Hypothalamus (tissue), 51 donors: ENCODE data around the gene RAB44.
"Not testable (repeated sequence)": the region's sequence is repeated elsewhere in the genome, so short reads cannot be mapped to it uniquely, and the experiment has no call there.

Experiments used
- DNase-seq, 51 donors: peaks; one replicate each; lab custom pipeline; 2025; lab: John Stamatoyannopoulos, UW

The RAB44 gene

GRCh38 chr6:36703982-36704381, 6.4 kb downstream of the RAB44 start:
- no peak for DNase-seq

DNA sequence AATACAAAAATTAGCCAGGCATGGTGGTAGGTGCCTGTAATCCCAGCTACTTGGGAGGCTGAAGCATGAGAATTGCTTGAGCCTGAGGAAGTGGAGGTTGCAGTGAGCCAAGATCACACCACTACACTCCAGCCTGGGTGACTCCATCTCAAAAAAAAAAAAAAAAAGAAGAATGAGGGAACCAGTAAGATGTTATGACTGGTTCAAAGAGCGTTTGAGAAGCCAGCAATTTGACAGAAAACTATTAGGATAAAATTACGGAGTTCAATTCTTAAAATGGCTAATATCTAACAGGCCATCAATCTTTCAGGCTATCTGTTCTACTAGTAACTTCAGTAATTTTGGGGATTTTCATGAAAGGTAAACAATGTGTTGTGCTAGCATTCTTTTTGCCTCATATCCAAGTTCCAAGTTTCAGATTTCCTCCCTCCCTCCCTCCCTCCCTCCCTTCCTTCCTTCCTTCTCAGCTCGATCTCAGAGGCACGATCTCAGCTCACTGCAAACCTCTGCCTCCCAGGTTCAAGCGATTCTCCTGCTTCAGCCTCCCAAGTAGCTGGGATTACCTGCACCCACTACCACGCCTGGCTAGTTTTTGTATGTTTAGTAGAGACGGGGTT, 7.4 kb downstream of the RAB44 start:
- DNase-seq, result not testable (repeated sequence)

DNA sequence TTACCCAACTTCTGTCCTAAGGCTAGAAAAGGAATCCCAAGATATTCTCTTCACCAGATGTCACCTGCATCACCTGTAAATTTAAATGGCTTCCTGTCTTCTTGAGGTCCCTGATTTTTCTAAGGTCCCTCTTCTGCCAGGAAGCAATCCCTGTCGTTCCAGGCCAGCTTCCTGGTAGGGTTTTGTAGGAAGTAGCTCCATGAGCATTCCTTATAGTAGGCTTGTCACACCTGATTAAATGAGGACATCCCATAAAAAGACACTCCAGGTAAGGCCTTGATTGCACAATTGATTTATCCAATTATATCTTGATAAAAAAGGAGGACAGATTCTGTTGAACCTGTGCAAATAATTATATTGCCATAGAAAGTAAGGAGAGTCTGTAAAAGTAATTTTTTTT, 8.7 kb downstream of the RAB44 start:
- no peak for DNase-seq

DNA sequence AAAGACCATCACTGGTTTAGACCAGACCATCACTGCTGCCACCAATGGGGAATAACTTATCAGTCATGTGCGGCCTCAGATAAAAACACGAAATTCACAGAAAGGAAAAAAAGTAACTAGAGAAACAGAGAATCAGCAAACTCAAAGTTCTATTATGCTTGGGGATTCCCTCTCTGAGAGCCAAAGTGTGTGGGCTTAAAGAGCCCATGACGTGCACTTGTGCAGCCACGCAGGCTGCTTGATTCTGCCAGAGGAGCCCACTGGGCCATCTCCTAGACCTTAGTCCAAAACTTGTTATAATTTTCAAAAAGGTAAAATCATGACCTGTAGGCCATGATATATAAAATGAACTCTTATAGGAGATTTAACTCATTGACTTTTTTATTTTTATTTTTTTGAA, 15.2 kb downstream of the RAB44 start:
- no peak for DNase-seq

GRCh38 chr6:36713846-36714245, 16.2 kb downstream of the RAB44 start:
- DNase-seq, result no peak

DNA sequence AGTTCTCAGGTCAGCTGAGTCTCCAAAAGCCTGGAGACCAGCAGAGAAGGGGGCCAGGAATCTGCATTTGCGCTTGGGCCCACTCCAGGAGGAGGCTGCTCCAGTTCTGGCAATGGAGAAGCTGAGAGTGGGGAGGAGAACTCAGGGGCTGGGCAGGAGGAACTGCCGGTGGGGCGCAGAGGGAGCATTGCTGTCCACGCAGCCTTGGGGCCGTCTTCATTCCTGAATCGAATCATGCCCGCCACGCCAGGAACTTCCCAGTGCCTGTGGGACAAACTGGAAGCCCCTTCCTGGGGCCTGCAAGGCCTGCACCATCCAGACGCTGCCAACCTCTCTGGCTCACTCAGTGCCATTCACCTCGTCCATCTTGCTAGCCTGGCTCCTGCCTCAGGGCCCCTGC, 16.9 kb downstream of the RAB44 start:
- DNase-seq, result no peak

- no peak for DNase-seq
Observed at GRCh38 chr6:36715469-36715868, 17.8 kb downstream of the RAB44 start.

- no peak for DNase-seq
Observed at GRCh38 chr6:36716476-36717093, 19.0 kb downstream of the RAB44 start.

DNA sequence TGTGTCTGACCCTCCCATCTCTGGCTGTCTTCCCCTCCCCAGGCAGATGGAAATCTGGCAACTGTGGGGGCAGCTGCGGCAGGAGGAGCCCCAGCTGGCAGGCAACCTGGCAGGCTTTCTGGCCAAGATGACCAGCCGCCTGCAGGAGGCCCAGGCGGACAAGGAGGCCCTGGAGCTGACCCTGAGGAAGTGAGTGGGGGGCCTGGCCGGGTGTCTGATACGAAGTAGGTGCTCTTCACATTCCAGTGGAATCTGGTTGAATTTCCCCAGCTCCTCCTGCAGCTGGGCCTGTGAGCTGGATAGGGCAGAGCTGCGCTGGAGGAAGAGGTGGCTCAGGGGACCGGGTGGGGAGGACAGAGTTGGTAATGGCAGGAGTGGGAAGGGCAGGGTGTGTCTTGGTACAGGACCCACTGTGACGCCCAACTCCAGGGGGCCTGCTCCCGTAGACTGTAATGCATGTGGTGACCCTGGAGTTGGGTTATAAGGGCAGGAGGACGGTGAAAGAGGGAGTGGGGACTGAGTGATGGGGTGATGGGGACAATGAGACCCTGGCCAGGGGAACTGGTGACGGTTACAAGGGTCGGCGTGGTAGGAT, 19.7 kb downstream of the RAB44 start:
- no peak for DNase-seq

DNA sequence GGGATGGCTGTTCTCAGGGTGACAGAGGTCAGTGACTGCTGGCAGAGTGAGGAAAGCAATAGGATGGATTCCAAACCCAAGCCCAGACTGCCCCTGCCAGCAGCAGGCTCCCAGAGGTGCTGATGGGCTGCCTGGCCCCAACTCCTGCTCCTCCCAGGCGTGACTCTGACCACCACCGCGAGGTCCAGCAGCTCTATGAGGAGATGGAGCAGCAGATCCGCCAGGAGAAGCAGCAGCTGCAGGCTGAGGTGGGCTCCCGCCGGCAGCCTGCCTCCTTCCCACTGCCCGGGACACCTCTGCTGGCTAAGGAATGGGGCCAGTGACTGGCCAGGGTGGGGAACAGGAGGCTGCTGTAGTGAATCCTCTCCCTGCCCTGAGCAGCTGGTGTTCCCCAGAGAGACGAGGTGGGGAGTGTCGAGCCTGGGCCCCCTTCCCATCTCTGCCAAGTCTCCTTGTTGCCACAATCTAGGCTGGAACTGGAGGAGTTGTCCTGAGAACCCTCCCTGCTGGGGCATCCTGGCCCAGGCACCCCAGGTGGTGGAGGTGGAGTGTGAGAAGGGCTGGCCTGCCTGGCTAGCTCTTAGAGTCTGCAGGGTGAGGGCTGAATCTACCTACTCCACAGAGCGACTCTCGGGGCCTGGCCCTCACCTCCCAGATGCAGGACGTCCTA, 20.4 kb downstream of the RAB44 start:
- no peak for DNase-seq

DNA sequence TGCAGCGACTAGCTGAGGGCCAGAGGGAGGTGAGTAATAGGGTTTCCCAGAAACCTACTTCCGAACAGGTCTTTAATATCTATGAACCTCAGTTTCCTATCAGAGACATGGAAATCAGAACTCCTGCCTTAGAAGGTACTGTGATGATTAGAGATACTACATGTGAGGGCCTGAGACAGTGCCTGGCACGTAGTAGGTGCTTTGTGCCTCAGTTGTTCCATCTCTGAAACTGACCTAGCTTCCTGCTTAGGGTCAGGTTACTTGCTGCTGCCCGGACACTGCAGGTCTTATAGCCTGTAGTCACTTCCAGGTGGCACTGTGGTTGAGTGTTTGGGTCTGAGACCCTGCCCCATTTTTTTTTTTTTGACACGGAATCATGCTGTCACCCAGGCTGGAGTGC, 20.9 kb downstream of the RAB44 start:
- DNase-seq, result no peak

DNA sequence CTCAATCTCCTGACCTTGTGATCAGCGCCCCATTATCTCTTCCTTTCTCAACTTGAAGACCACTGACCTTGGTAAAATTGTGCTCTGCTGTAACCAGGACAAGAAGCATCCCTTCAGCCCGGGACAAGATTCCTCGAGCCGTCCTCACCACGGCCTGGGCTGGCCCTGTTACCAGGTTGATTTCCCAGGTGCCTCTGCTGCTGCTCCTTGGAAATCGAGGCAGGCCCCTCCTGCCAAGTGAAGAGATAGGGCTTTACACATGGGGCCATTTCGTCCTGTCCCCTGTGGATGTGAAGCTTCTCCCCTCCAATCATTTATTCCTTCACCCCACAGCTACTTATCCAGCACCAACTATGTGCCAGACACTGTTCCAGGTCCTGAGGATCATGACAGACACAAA, 21.5 kb downstream of the RAB44 start:
- no peak for DNase-seq

GRCh38 chr6:36720251-36721141, 22.9 kb downstream of the RAB44 start:
- DNase-seq, result no peak

- no peak for DNase-seq
Observed at GRCh38 chr6:36721369-36722140, 23.9 kb downstream of the RAB44 start.

DNA sequence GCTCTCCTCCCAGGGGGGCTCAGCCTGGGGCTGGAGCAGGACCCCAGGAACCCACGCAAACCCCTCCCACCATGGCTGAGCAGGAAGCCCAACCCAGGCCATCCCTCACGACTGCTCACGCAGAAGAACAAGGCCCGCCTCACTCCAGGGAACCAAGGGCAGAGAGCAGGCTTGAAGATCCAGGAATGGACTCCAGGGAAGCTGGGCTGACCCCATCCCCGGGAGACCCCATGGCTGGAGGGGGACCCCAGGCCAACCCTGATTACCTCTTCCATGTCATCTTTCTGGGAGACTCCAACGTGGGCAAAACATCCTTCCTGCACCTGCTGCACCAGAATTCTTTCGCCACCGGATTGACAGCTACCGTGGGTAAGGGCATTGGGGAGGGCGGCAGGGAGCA, 24.7 kb downstream of the RAB44 start:
- no peak for DNase-seq

DNA sequence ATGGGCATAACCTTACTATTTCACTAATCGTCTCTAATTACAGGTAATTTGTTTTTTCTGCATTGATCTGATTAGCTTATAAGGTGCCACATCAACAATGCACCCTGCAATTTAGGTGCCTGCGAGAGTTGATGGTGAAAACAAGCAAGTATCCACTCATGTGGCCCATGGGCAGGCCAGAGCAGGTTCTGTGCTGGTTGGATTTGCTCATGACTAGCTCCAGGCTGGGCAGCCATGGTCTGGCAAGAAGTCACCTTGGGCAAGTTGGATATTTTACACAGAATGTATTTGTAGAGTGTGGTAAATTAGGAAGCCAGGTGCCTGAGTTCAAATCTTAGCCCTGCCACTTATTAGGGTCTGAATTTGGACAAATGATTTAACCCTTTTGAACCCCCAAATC, 25.3 kb downstream of the RAB44 start:
- no peak for DNase-seq

DNA sequence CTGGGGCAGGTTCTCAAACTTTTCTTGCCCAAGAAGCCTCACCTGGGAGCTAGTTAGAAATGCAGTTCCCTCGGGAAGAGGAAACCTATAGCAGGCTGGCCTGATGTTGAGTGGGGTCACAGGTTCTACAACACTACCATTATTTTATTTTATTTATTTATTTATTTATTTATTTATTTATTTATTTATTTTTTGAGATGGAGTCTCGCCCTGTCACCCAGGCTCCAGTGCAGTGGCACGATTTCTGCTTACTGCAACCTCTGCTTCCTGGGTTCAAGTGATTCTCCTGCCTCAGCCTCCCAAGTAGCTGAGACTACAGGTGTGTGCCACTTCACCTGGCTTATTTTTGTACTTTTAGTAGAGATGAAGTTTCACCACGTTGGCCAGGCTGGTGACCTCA, 26.4 kb downstream of the RAB44 start:
- DNase-seq, result not testable (repeated sequence)

GRCh38 chr6:36724514-36725390, 27.1 kb downstream of the RAB44 start:
- DNase-seq, result peak in 18 of 51 donors; percentile 2 to 34 (median 24)

- no peak for DNase-seq
Observed at GRCh38 chr6:36725581-36725980, 28.0 kb downstream of the RAB44 start.
